ENCODE results near the gene BZW1. TPM values are rescaled to one million over a fixed set of nuclear protein-coding genes. Genes with fewer than 3 reads are reported as not detected.

BZW1 gene
- total and polyA plus RNA-seq, 2 donors from 2014 or later: 50.5 to 188 TPM

DNA sequence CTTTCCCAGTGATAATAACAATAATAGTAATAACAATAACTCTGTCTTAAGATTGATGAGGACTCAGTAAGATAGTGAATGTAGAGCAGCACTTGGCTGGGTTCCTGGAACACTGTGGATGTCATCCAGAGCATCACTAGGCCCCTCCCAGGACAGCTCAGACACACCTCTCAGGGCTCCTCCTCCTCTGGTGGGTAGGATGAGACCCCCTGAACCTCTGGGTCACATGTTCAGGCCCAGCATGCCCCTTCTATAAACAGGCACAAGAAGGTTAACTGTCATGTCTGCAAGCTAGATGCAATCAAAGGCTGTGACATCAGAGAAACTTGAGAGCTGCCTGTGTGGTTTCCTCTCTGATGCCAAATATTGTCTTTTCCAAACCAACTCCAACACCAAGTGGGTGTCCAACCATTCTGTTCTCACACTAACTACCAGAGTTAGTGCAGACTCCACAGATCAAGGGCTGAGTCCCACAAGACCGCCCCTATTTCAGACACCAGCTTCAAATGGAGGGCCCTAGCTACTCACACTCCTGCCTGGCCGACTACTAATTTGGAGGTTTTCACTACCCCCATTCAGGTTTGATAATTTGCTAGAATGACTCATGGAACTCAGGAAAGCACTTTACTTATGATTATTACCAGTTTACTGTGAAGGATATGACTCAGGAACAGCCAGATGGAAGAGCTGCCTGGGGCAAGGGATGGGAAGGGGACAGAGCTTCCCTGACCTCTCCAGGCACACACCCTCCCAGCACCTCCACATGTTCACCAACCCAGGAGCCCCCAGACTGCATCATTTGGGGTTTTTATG lies 46.4 kb upstream of the BZW1 start:
- H3K4me1 ChIP-seq (ENCODE audit: control insufficient read depth in 2 of 3, insufficient read depth in 2 of 3, low read depth in 1 of 3, low read length in 3 of 3): no peaks in the 10 kb centered on the region
- H3K27me3 ChIP-seq (ENCODE audit: control insufficient read depth, insufficient read depth, low read length): no peaks in the 10 kb centered on the region
- intact Hi-C loops (cut with DNase I): no loop called here
- no peaks in the 10 kb centered on the region for H3K36me3 ChIP-seq (ENCODE audit: control insufficient read depth in 2 of 3, insufficient read depth in 3 of 3, low read length in 3 of 3)
- DNase-seq: no peak
- H3K9me3 ChIP-seq (ENCODE audit: control insufficient read depth in 2 of 3, insufficient read depth in 1 of 3, low read length in 3 of 3): no peaks in the 10 kb centered on the region
- TF ChIP-seq CTCF (IDR thresholded peaks at IDR 0.05; ENCODE audit: borderline replicate concordance, extremely low read depth, insufficient read depth): no peak
- H3K4me3 ChIP-seq (ENCODE audit: low read length in 3 of 3): no peak overlapping the region
- H3K27ac ChIP-seq (ENCODE audit: low read depth in 2 of 2, low read length in 2 of 2): no peak overlapping the region
- FAIRE-seq: no peak
- H3K9ac ChIP-seq (ENCODE audit: low read length in 3 of 3): no peak overlapping the region

GRCh38 chr2:200765995-200766660 lies 45.6 kb upstream of the BZW1 start:
- Histone ChIP-seq H3K9me3 (ENCODE audit: control insufficient read depth in 2 of 3, insufficient read depth in 1 of 3, low read length in 3 of 3) (no peaks in the 10 kb centered on the region), H3K4me1 (ENCODE audit: control insufficient read depth in 2 of 3, insufficient read depth in 2 of 3, low read depth in 1 of 3, low read length in 3 of 3) (no peaks in the 10 kb centered on the region), H3K27ac (ENCODE audit: low read depth in 2 of 2, low read length in 2 of 2) (no peak overlapping the region), H3K4me3 (ENCODE audit: low read length in 3 of 3) (no peak overlapping the region), H3K9ac (ENCODE audit: low read length in 3 of 3) (no peak overlapping the region), H3K36me3 (ENCODE audit: control insufficient read depth in 2 of 3, insufficient read depth in 3 of 3, low read length in 3 of 3) (no peaks in the 10 kb centered on the region), H3K27me3 (ENCODE audit: control insufficient read depth, insufficient read depth, low read length) (no peaks in the 10 kb centered on the region)
- DNase-seq (no peak), FAIRE-seq (no peak)
- intact Hi-C loops (cut with DNase I): no loop called here
- no peak for TF ChIP-seq CTCF (IDR thresholded peaks at IDR 0.05; ENCODE audit: borderline replicate concordance, extremely low read depth, insufficient read depth)

- FAIRE-seq: no peak
- intact Hi-C loops (cut with DNase I): no loop called here
- H3K9ac ChIP-seq (ENCODE audit: low read length in 3 of 3): no peak overlapping the region
Observed at GRCh38 chr2:200767111-200767885, 44.4 kb upstream of the BZW1 start.

More at GRCh38 chr2:200767111-200767885, 44.4 kb upstream of the BZW1 start:
- no peaks in the 10 kb centered on the region for H3K27me3 ChIP-seq (ENCODE audit: control insufficient read depth, insufficient read depth, low read length)
- H3K9me3 ChIP-seq (ENCODE audit: control insufficient read depth in 2 of 3, insufficient read depth in 1 of 3, low read length in 3 of 3): no peaks in the 10 kb centered on the region
- H3K4me1 ChIP-seq (ENCODE audit: control insufficient read depth in 2 of 3, insufficient read depth in 2 of 3, low read depth in 1 of 3, low read length in 3 of 3): no peaks in the 10 kb centered on the region
- TF ChIP-seq CTCF (IDR thresholded peaks at IDR 0.05; ENCODE audit: borderline replicate concordance, extremely low read depth, insufficient read depth): no peak
- H3K36me3 ChIP-seq (ENCODE audit: control insufficient read depth in 2 of 3, insufficient read depth in 3 of 3, low read length in 3 of 3): no peaks in the 10 kb centered on the region
- H3K27ac ChIP-seq (ENCODE audit: low read depth in 2 of 2, low read length in 2 of 2): no peak overlapping the region
- DNase-seq: no peak
- H3K4me3 ChIP-seq (ENCODE audit: low read length in 3 of 3): no peak overlapping the region

Measured in kidney (tissue), 14 donors.